Suppressor macrophage treated with lipopolysaccharide for 1 hour (primary cell): ENCODE measurements around the gene NTSR1.

Experiments
- DNase-seq, 3 donors: peaks; one replicate each; pipeline ENCODE4 v3.0.0-alpha.2; 2020 to 2022

The NTSR1 gene

GRCh38 chr20:62772990-62773844 lies 64.6 kb downstream of the NTSR1 start:
- DNase-seq, result no peak

- DNase-seq, result no peak
These were observed 65.4 kb downstream of the NTSR1 start for GRCh38 chr20:62773845-62774714.

GRCh38 chr20:62774762-62775161 lies 66.1 kb downstream of the NTSR1 start:
- peak; percentile 58 to 70 (median 70) for DNase-seq

DNA sequence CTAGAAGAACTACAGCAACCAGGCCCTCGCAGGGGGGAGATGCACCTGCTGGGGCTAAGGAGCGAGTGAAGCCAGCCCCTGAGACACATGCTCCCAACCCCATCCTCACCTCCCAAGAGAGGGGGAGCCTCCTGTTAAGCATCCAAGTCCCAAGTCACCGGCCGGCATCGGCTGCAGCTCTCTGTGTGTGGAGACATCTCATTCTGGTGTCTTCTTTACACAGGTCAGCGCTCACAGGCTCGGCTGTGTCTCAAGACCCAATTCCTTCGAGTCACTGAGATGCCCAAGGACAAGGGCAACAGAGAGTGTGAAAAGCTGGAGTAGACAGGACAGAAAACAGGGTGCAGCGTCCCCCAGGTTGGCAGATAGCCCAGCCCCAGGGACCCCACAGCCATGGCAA lies 66.6 kb downstream of the NTSR1 start:
- DNase-seq, result no peak

- no peak for DNase-seq
These were observed 67.5 kb downstream of the NTSR1 start for GRCh38 chr20:62776035-62776691.

GRCh38 chr20:62776692-62777527 lies 68.3 kb downstream of the NTSR1 start:
- DNase-seq, result no peak

GRCh38 chr20:62777528-62777830 lies 68.8 kb downstream of the NTSR1 start:
- no peak for DNase-seq

GRCh38 chr20:62778058-62778457 lies 69.4 kb downstream of the NTSR1 start:
- DNase-seq, result no peak

GRCh38 chr20:62778601-62779416 lies 70.2 kb downstream of the NTSR1 start:
- no peak for DNase-seq

GRCh38 chr20:62779417-62779685 lies 70.7 kb downstream of the NTSR1 start:
- no peak for DNase-seq

GRCh38 chr20:62780204-62780603 lies 71.6 kb downstream of the NTSR1 start:
- no peak for DNase-seq

DNA sequence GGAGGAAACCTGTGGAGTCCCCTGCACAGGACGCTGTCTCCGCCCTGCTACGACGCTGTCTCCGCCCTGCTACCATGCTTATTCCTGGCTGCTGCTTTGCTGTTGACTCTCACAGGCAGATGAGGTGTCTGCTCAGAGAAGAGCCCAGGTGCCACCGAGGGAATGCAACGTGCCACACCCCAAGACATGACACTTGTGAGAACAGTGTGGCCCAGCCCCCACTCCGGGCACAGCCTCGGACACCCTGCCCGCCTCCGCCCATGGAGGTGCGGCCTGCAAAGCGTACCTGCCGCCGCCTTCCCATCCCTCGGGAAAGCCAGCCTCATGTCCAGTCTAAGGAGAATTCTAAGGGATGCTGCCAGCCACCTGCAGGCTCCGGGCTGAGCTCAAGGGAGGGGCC lies 72.1 kb downstream of the NTSR1 start:
- no peak for DNase-seq

- DNase-seq, result no peak
These were observed 73.7 kb downstream of the NTSR1 start for GRCh38 chr20:62782149-62782892.

DNA sequence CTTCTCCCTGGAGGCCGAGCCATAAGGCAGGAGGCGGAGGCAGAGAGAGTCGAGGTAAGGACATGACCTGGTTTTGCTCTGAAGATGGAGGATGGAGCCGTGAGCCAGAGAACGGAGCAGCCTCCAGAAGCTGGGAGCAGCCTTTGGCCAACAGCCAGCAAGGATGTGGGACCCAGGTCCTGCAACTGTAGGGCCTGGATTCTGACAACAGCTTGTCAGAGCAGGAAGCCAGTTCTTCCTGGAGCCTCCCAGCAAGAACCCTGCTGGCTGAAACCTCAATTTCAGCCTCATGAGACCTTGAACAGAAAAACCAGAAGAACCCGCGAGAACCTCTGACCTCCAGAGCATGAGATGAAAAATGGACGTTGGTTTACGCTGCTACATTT lies 74.2 kb downstream of the NTSR1 start:
- DNase-seq, result no peak

DNA sequence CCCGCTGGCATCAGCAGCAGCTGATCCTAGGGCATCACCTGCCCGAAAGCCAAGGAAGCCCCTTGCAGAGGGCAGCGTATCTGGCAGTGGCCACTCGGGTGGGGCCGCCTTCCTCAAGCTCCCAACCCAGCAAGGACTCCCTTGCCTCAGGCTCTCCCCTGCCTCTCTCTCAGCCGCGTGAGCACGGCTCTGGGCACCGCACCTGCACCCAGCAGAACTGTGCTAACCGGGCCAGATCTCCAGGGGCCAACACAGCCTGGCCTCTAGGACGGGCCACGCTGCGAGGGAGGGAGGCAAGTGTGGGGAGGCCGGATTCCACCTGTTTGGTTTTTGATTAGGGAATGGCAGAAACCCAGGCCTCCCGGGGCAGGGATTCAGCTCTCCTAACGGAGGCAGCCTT lies 75.9 kb downstream of the NTSR1 start:
- DNase-seq, result no peak

DNA sequence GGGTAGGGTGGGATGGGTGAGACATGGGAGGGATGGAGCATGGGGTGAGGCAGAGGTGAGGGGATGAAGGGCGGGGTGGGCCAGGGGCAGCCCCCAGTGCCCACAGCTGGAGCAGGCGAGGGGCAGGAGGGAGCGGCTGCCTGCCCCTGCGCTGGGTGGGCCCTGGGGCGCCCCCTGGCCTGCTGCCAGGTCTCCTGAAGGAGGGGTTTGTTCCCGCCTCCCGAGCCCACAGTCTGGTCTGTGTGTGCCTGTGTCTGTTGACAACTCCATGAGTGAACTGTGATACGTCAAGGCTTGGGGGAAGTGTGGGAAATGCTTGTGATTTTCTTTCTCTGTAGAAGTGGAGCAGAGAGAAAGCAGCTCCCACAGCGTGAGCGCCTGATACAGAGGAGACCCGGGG lies 76.8 kb downstream of the NTSR1 start:
- no peak for DNase-seq

DNA sequence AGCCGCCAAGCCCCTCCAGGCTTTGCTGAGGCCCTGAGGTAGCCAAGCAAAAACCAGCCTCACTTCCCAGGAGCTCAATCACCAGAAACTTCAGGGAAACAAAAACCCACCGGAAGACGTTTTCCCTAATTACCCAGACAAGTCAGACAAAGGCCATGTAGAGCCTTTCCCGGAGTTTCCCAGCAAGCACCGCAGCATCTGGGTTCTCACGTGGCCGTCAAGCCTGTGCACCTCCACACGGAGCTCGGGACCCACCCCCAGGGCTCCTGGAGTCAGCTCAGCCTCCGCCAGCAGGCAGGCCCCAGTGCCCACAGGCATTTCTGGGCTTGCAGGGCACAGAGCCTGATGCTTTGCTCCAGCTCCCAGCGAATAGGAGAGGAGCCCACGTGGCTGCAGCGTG lies 77.5 kb downstream of the NTSR1 start:
- no peak for DNase-seq

DNA sequence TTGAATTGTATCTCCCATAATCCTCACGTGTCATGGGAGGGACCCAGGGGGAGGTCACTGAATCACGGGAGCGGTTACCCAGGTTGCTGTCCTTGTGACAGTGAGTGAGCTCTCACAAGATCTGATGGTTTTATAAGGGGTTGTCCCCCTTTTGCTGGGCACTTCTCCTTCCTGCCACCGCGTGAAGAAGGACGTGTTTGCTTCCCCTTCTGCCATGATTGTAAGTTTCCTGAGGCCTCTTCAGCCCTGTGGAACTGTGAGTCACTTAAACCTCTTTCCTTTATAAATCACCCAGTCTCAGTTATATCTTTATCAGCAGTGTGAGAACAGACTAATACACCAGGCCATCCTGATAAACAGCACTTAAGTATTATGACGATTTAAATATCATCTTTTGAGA lies 78.7 kb downstream of the NTSR1 start:
- peak; percentile 67 to 84 (median 75) for DNase-seq

GRCh38 chr20:62787866-62788265 lies 79.2 kb downstream of the NTSR1 start:
- DNase-seq, result peak; percentile 25 to 47 (median 42)

GRCh38 chr20:62788607-62789006 lies 80.0 kb downstream of the NTSR1 start:
- DNase-seq, result no peak

DNA sequence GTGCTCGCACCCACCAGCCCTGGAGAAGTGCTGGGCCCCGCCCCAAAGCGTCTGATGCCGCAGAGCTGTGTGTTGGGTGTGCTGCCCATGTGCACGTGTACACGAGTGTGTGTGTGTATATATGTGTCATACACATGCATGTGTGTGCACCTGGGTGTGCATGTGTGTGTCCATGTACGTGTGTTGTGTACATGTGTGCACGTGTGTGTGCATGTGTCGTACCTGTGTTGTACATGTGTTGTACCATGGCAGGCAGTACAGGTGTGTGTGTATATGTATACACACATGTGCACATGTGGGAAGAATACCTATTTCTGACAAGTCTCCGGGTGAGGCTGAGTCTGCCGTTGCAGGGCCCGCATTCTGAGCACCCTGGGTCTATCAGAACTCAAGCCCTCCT lies 81.4 kb downstream of the NTSR1 start:
- no peak for DNase-seq
